Smooth muscle cell (in vitro differentiated cells): ENCODE results near the gene SPIN1. TPM values are rescaled to one million over a fixed set of nuclear protein-coding genes. Genes with fewer than 3 reads are reported as not detected.

Experiments used
- DNase-seq: peaks from one replicate; lab custom pipeline; 2025; ENCODE audit not compliant: unreplicated experiment; lab: John Stamatoyannopoulos, UW
- H2AFZ ChIP-seq: fragments of 200-600 bp; sonication (generic); 2 replicates; pipeline ENCODE4 v1.6.0; 2016; ENCODE audit warnings: antibody characterized with exemption, low read depth, mild to moderate bottlenecking
- H3F3A ChIP-seq: fragments of 200-600 bp; sonication (generic); 2 replicates; pipeline ENCODE4 v1.6.0; 2017; ENCODE audit warnings: antibody characterized with exemption, low read depth
- H3K27ac ChIP-seq: fragments of 200-600 bp; sonication (generic); 2 replicates; pipeline ENCODE4 v1.5.1; 2016; ENCODE audit warnings: low read depth, mild to moderate bottlenecking
- H3K27me3 ChIP-seq: fragments of 200-600 bp; sonication (generic); 2 replicates; pipeline ENCODE4 v1.6.1; 2016; ENCODE audit warnings: low read depth, mild to moderate bottlenecking
- H3K36me3 ChIP-seq: fragments of 200-600 bp; sonication (generic); 2 replicates; pipeline ENCODE4 v1.5.1; 2016; ENCODE audit warnings: low read depth
- H3K4me1 ChIP-seq: fragments of 200-600 bp; sonication (generic); 2 replicates; pipeline ENCODE4 v1.5.1; 2016; ENCODE audit warnings: low read depth
- H3K4me2 ChIP-seq: fragments of 200-600 bp; sonication (generic); 2 replicates; pipeline ENCODE4 v1.6.0; 2016; ENCODE audit warnings: mild to moderate bottlenecking
- H3K4me3 ChIP-seq: fragments of 200-600 bp; sonication (generic); 2 replicates; pipeline ENCODE4 v1.5.1; 2016; ENCODE audit warnings: mild to moderate bottlenecking
- H3K79me2 ChIP-seq: fragments of 200-600 bp; sonication (generic); 2 replicates; pipeline ENCODE4 v1.6.0; 2016; ENCODE audit warnings: low read depth, mild to moderate bottlenecking
- H3K9ac ChIP-seq: fragments of 200-600 bp; sonication (generic); 2 replicates; pipeline ENCODE4 v1.6.0; 2016; ENCODE audit warnings: low read depth
- H3K9me3 ChIP-seq: fragments of 200-600 bp; sonication (generic); replicated peaks from 2 replicates; pipeline ENCODE4 v1.5.1; 2016; ENCODE audit warnings: low read depth
- H4K20me1 ChIP-seq: fragments of 200-600 bp; sonication (generic); 2 replicates; pipeline ENCODE4 v1.6.0; 2016; ENCODE audit warnings: low read depth
- WGBS: methylation state at CpG from one replicate; pipeline ENCODE4 v1.1.7; 2016; ENCODE audit warnings: low lambda C conversion rate; 5-methylcytosine and 5-hydroxymethylcytosine counted together
- polyA plus RNA-seq: library from polyadenylated mRNA; unstranded; fragments of >200 nt; fragmentation: Nextera tagmentation; extraction: Ambion mirVana; gene quantifications from 2 replicates; pipeline ENCODE4 v1.2.1, GENCODE V29; 2016
- total RNA-seq: library from RNA; depleted of rRNA; stranded (reverse); fragments of >200 nt; gene quantifications from 2 replicates; pipeline ENCODE4 v1.2.3, GENCODE V29; 2014
- TF ChIP-seq, protein P1 (sequence below): fragments of 200-600 bp; sonication (generic); IDR thresholded peaks from 2 replicates; pipeline ENCODE4 v1.5.1; 2017; ENCODE audit warnings: borderline replicate concordance, mild to moderate bottlenecking, antibody characterized with exemption; ENCODE audit not compliant: insufficient read depth, poor library complexity, severe bottlenecking

SPIN1 gene
- total and polyA plus RNA-seq, 2 experiments from 2014 or later: 56.4 to 122 TPM

GRCh38 chr9:88372103-88372654 lies 16.1 kb upstream of the SPIN1 start:
- no peaks in the 10 kb centered on the region for H3K9me3 ChIP-seq
- no peaks in the 10 kb centered on the region for H3K27me3 ChIP-seq
- H2AFZ ChIP-seq: no peak overlapping the region
- no peaks in the 10 kb centered on the region for H3K36me3 ChIP-seq
- no peak overlapping the region for H3K27ac ChIP-seq
- no peak overlapping the region for H3K4me3 ChIP-seq
- H3K79me2 ChIP-seq: no peaks in the 10 kb centered on the region
- H3F3A ChIP-seq: no peaks in the 10 kb centered on the region
- TF ChIP-seq, protein P1, sequence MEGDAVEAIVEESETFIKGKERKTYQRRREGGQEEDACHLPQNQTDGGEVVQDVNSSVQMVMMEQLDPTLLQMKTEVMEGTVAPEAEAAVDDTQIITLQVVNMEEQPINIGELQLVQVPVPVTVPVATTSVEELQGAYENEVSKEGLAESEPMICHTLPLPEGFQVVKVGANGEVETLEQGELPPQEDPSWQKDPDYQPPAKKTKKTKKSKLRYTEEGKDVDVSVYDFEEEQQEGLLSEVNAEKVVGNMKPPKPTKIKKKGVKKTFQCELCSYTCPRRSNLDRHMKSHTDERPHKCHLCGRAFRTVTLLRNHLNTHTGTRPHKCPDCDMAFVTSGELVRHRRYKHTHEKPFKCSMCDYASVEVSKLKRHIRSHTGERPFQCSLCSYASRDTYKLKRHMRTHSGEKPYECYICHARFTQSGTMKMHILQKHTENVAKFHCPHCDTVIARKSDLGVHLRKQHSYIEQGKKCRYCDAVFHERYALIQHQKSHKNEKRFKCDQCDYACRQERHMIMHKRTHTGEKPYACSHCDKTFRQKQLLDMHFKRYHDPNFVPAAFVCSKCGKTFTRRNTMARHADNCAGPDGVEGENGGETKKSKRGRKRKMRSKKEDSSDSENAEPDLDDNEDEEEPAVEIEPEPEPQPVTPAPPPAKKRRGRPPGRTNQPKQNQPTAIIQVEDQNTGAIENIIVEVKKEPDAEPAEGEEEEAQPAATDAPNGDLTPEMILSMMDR: no peak
- H3K4me1 ChIP-seq: no peaks in the 10 kb centered on the region
- H4K20me1 ChIP-seq: no peaks in the 10 kb centered on the region
- H3K9ac ChIP-seq: no peak overlapping the region
- DNase-seq: no peak
- WGBS: 46% methylated on average over 2 of the region's 2 CpGs
- H3K4me2 ChIP-seq: no peak overlapping the region

- H3K27ac ChIP-seq: no peak overlapping the region
- no peak overlapping the region for H3K4me2 ChIP-seq
- no peak overlapping the region for H3K9ac ChIP-seq
- H3K4me3 ChIP-seq: no peak overlapping the region
- TF ChIP-seq, protein P1: no peak
- WGBS: 43% methylated on average over 5 of the region's 5 CpGs
- H3K36me3 ChIP-seq: no peaks in the 10 kb centered on the region
- no peaks in the 10 kb centered on the region for H3K27me3 ChIP-seq
- no peaks in the 10 kb centered on the region for H3F3A ChIP-seq
- no peak overlapping the region for H2AFZ ChIP-seq
- no peaks in the 10 kb centered on the region for H3K79me2 ChIP-seq
- H3K4me1 ChIP-seq: no peaks in the 10 kb centered on the region
- no peaks in the 10 kb centered on the region for H4K20me1 ChIP-seq
- H3K9me3 ChIP-seq: no peaks in the 10 kb centered on the region
- no peak for DNase-seq
Measured at GRCh38 chr9:88373045-88373444, 15.2 kb upstream of the SPIN1 start.

DNA sequence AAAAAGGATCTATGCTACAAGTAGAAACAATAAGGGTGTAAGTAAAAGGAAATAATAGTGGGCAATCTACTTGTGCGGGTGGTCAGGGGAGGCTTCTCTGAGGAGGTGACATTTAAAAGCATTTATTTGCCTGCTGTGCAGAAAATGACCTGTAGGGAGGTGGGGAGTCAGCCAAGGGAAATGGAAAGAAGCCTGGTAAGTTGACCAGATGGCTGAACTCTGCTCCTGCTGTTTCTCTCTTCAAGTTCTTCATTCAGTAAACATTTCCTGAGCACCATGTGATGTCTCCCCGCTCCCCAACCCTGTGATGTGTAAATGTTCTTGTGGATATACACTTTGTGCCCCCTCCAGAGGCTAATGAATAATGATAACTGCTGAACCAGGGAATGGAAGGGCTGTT lies 9.9 kb upstream of the SPIN1 start:
- no peak overlapping the region for H3K9ac ChIP-seq
- WGBS: 64% methylated on average over 2 of the region's 2 CpGs
- no peaks in the 10 kb centered on the region for H4K20me1 ChIP-seq
- no peaks in the 10 kb centered on the region for H3K4me1 ChIP-seq
- H3K4me2 ChIP-seq: no peak overlapping the region
- H3K36me3 ChIP-seq: no peaks in the 10 kb centered on the region
- TF ChIP-seq, protein P1: no peak
- H3K27me3 ChIP-seq: no peaks in the 10 kb centered on the region
- H3K27ac ChIP-seq: no peak overlapping the region
- no peaks in the 10 kb centered on the region for H3F3A ChIP-seq
- no peak overlapping the region for H2AFZ ChIP-seq
- no peak for DNase-seq
- no peaks in the 10 kb centered on the region for H3K79me2 ChIP-seq
- no peaks in the 10 kb centered on the region for H3K9me3 ChIP-seq
- no peak overlapping the region for H3K4me3 ChIP-seq

DNA sequence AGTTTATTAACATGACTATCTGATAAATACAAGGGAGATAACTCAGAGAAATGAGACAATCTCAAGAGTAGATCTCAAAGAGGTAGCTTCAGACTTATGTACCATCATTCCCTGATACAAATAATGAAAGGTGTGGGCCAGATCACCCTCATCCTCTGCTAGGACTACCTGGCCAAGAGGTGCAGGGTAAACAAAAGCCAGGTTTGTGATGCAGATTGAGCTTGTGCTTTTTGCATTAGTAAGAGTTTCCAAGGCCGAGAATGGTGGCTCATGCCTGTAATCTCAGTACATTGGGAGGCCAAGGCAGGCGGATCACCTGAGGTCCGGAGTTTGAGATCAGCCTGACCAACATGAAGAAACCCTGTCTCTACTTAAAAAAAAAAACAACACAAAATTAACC lies 8.9 kb upstream of the SPIN1 start:
- Histone ChIP-seq H3K27me3 (no peaks in the 10 kb centered on the region), H3K4me3 (no peak overlapping the region), H4K20me1 (no peaks in the 10 kb centered on the region), H3K79me2 (no peaks in the 10 kb centered on the region), H3K36me3 (no peaks in the 10 kb centered on the region), H3F3A (no peaks in the 10 kb centered on the region), H2AFZ (no peak overlapping the region), H3K9ac (no peak overlapping the region), H3K4me1 (no peaks in the 10 kb centered on the region), H3K9me3 (no peaks in the 10 kb centered on the region), H3K4me2 (no peak overlapping the region), H3K27ac (no peak overlapping the region)
- DNase-seq: no peak
- TF ChIP-seq, protein P1: no peak
- 83% methylated on average over 3 of the region's 3 CpGs for WGBS
